Measurements from ENCODE around the gene SLC8B1.

Gene SLC8B1

GRCh38 chr12:113266106-113266895 lies 68.6 kb downstream of the SLC8B1 start:
- no peak for DNase-seq

- DNase-seq, result no peak
Measured at GRCh38 chr12:113263431-113263963, 71.4 kb downstream of the SLC8B1 start.

- no peak for DNase-seq
Measured at GRCh38 chr12:113262710-113263109, 72.2 kb downstream of the SLC8B1 start.

GRCh38 chr12:113261847-113262470 lies 73.0 kb downstream of the SLC8B1 start:
- DNase-seq, result no peak

GRCh38 chr12:113260636-113261300 lies 74.1 kb downstream of the SLC8B1 start:
- no peak for DNase-seq

- DNase-seq, result no peak
Measured at GRCh38 chr12:113260127-113260526, 74.8 kb downstream of the SLC8B1 start.

- DNase-seq, result no peak
Measured at GRCh38 chr12:113257564-113257963, 77.3 kb downstream of the SLC8B1 start.

- DNase-seq, result no peak
Measured at GRCh38 chr12:113254298-113254697, 80.6 kb downstream of the SLC8B1 start.

- no peak for DNase-seq
Measured at GRCh38 chr12:113253532-113254285, 81.2 kb downstream of the SLC8B1 start.

GRCh38 chr12:113252494-113252893 lies 82.4 kb downstream of the SLC8B1 start:
- DNase-seq, result no peak

- DNase-seq, result no peak
Measured at GRCh38 chr12:113251404-113252070, 83.4 kb downstream of the SLC8B1 start.

GRCh38 chr12:113250045-113250444 lies 84.9 kb downstream of the SLC8B1 start:
- DNase-seq, result no peak

- DNase-seq, result no peak
Measured at GRCh38 chr12:113249546-113249945, 85.4 kb downstream of the SLC8B1 start.

GRCh38 chr12:113248842-113249435 lies 86.0 kb downstream of the SLC8B1 start:
- no peak for DNase-seq

All from right forelimb (tissue), 1 donor.